Measurements from ENCODE around the gene MROH8.

DNA sequence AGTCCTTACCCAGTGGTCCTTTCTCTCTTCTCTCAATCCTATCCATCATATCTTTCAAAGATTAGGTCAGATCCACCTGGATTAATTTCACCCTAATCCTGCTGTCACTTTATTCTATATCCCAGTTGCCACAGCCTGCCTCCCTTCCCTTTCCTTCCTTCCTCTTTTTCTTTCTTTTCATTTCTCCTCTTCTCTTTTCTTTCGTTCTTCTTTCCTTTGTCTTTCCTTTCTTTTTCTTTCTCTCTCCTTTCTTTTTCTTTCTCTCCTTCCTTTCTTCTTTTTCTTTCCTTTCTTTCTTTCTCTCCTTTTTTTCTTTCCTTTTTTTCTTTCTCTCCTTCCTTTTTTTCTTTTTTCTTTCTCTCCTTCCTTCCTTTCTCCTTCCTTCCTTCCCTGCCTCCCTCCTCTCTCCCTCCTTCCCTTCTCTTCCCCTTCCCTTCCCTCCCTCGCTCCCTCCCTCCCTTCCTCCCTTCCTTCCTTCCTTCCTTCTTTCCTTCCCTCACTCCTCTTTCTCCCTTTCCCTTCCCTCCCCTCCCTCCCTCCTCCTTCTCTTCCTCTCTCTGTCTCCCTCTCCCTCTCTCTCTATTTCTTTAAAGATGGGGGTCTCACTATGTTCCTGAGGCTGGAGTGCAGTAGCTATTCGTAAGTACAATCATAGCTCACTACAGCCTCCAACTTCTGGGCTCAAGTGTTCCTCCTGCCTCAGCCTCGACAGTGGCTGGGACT, 15.4 kb downstream of the MROH8 start:
- no peak for TF ChIP-seq CTCF (IDR thresholded peaks at IDR 0.05; ENCODE audit: poor library complexity, severe bottlenecking)
- TF ChIP-seq, protein P1, sequence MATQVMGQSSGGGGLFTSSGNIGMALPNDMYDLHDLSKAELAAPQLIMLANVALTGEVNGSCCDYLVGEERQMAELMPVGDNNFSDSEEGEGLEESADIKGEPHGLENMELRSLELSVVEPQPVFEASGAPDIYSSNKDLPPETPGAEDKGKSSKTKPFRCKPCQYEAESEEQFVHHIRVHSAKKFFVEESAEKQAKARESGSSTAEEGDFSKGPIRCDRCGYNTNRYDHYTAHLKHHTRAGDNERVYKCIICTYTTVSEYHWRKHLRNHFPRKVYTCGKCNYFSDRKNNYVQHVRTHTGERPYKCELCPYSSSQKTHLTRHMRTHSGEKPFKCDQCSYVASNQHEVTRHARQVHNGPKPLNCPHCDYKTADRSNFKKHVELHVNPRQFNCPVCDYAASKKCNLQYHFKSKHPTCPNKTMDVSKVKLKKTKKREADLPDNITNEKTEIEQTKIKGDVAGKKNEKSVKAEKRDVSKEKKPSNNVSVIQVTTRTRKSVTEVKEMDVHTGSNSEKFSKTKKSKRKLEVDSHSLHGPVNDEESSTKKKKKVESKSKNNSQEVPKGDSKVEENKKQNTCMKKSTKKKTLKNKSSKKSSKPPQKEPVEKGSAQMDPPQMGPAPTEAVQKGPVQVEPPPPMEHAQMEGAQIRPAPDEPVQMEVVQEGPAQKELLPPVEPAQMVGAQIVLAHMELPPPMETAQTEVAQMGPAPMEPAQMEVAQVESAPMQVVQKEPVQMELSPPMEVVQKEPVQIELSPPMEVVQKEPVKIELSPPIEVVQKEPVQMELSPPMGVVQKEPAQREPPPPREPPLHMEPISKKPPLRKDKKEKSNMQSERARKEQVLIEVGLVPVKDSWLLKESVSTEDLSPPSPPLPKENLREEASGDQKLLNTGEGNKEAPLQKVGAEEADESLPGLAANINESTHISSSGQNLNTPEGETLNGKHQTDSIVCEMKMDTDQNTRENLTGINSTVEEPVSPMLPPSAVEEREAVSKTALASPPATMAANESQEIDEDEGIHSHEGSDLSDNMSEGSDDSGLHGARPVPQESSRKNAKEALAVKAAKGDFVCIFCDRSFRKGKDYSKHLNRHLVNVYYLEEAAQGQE (IDR thresholded peaks at IDR 0.05; ENCODE audit: borderline replicate concordance), result no peak
- TF ChIP-seq MXI1 (conservative IDR thresholded peaks at IDR 0.05; ENCODE audit: poor library complexity, severe bottlenecking), result no peak
- TF ChIP-seq EZH2 (IDR thresholded peaks at IDR 0.05; ENCODE audit: borderline replicate concordance, insufficient read depth, low read length, poor library complexity, severe bottlenecking), result no peak
- TF ChIP-seq RAD21 (conservative IDR thresholded peaks at IDR 0.05), result no peak
- no peak for TF ChIP-seq TAF1 (IDR thresholded peaks at IDR 0.05; ENCODE audit: low read depth)
